Measurements from ENCODE around the gene BNIP1.

DNA sequence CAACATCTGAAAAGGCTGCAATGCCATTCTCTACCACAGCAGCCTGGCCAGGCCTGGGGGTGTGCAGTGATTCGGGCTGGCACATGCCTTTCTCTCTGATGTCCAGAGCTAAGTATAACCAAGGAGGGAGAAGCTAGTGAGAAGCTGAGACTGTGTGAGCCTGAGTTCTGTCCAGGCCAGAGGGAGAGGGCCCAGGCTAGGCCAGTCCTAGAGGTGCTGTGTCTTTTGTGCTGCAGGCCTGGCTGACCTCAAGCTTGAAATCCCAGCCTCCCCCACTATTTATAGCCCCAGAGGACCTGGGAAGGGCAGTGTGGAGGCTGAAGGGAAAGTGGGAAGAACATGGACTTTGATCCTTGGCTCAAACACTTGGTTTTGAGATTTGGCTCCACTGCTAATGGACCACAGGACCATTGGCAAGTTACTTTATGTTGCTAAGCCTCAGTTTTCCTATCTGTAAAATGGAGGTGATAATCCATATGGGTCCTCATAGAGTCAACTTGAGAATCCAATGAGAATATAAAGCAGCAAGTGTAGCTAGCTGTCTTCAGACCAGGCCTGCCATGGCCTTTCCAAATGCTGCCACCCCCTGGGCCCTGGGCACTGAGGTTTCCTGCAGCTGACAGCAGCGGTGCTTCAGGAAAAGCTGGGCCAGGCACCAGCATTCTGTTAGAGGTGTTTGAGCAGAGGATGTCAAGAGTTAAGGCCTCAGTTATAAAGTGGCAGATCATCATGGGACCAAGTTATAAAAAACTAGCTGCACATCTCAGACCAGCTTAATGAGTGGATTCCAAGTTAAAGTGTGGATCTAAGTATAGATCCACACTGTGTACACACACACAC lies 21.1 kb downstream of the BNIP1 start:
- TF ChIP-seq CTCF (IDR thresholded peaks at IDR 0.05) (no peak), POLR2A (IDR thresholded peaks at IDR 0.05) (no peak)
